ENCODE measurements around the gene ENAH.

ENAH gene

DNA sequence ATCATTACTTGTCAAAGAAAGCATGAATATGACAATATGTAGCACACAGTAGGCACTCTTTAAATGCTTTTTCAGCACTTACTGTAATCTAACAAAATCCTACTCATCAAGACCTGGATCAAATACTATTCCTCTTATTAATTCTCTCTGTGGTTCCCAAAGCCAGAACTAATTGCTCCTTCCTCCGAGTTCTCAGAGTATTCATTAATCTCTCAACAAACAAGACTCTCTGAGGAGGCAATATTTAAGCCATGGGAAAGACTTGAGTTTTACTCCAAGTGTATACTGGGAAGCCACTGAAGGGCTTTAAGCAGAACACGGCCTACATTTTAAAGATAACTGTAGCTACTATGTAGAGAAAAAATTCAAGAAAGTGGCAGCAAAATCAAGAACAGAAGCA, 79.7 kb downstream of the ENAH start:
- H3K27me3 ChIP-seq (ENCODE audit: insufficient read depth, low read length, poor library complexity, severe bottlenecking) = no peaks in the 10 kb centered on the region
- H4K20me1 ChIP-seq (ENCODE audit: insufficient read depth, low read length, poor library complexity, severe bottlenecking) = no peaks in the 10 kb centered on the region
- no peaks in the 10 kb centered on the region for H3K36me3 ChIP-seq (ENCODE audit: insufficient read depth, low read length)
- no peak overlapping the region for H2AFZ ChIP-seq (ENCODE audit: low read length)
- no peak overlapping the region for H3K9ac ChIP-seq (ENCODE audit: low read depth, low read length, poor library complexity, severe bottlenecking)
- H3K4me2 ChIP-seq (ENCODE audit: low read depth, low read length, poor library complexity, severe bottlenecking) = no peak overlapping the region
- TF ChIP-seq, protein P1, sequence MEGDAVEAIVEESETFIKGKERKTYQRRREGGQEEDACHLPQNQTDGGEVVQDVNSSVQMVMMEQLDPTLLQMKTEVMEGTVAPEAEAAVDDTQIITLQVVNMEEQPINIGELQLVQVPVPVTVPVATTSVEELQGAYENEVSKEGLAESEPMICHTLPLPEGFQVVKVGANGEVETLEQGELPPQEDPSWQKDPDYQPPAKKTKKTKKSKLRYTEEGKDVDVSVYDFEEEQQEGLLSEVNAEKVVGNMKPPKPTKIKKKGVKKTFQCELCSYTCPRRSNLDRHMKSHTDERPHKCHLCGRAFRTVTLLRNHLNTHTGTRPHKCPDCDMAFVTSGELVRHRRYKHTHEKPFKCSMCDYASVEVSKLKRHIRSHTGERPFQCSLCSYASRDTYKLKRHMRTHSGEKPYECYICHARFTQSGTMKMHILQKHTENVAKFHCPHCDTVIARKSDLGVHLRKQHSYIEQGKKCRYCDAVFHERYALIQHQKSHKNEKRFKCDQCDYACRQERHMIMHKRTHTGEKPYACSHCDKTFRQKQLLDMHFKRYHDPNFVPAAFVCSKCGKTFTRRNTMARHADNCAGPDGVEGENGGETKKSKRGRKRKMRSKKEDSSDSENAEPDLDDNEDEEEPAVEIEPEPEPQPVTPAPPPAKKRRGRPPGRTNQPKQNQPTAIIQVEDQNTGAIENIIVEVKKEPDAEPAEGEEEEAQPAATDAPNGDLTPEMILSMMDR (conservative IDR thresholded peaks at IDR 0.05; ENCODE audit: low read length) = no peak
- no peaks in the 10 kb centered on the region for H3F3A ChIP-seq (ENCODE audit: low read depth)
- no peaks in the 10 kb centered on the region for H3K9me2 ChIP-seq (replicated peaks; ENCODE audit: low read depth, low read length)
- no peaks in the 10 kb centered on the region for H3K79me2 ChIP-seq (ENCODE audit: insufficient read depth, low read length)
- H3K4me3 ChIP-seq (ENCODE audit: low read length, poor library complexity, severe bottlenecking) = no peak overlapping the region
- no peaks in the 10 kb centered on the region for H3K4me1 ChIP-seq (ENCODE audit: insufficient read depth, low read length, poor library complexity, severe bottlenecking)
- no peaks in the 10 kb centered on the region for H3K9me3 ChIP-seq (ENCODE audit: insufficient read depth, low read depth, low read length)

DNA sequence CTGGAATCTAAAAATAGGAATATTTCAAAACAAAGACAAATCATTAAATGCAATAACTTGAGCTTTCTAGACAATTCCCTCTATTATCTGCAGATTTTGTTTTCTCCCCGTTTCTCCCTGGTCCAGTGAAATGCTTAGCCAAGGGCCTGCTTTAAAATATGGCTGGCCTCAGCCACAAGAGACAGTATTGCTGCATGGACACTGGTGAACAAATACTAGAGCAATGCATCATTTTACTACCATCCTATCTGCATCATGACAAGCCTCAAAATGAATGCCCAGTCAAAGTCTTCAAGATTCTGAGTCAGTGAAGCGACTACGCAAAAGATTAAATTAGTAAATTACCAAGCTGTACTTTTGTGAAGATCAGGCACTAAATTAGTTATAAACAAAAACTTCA, 80.5 kb downstream of the ENAH start:
- H3K27me3 ChIP-seq (ENCODE audit: insufficient read depth, low read length, poor library complexity, severe bottlenecking) = no peaks in the 10 kb centered on the region
- no peaks in the 10 kb centered on the region for H3K9me3 ChIP-seq (ENCODE audit: insufficient read depth, low read depth, low read length)
- no peaks in the 10 kb centered on the region for H3K36me3 ChIP-seq (ENCODE audit: insufficient read depth, low read length)
- H2AFZ ChIP-seq (ENCODE audit: low read length) = no peak overlapping the region
- H3K9me2 ChIP-seq (replicated peaks; ENCODE audit: low read depth, low read length) = no peaks in the 10 kb centered on the region
- H4K20me1 ChIP-seq (ENCODE audit: insufficient read depth, low read length, poor library complexity, severe bottlenecking) = no peaks in the 10 kb centered on the region
- no peak overlapping the region for H3K9ac ChIP-seq (ENCODE audit: low read depth, low read length, poor library complexity, severe bottlenecking)
- no peaks in the 10 kb centered on the region for H3K79me2 ChIP-seq (ENCODE audit: insufficient read depth, low read length)
- H3F3A ChIP-seq (ENCODE audit: low read depth) = no peaks in the 10 kb centered on the region
- H3K4me3 ChIP-seq (ENCODE audit: low read length, poor library complexity, severe bottlenecking) = no peak overlapping the region
- no peak overlapping the region for H3K4me2 ChIP-seq (ENCODE audit: low read depth, low read length, poor library complexity, severe bottlenecking)
- TF ChIP-seq, protein P1 (conservative IDR thresholded peaks at IDR 0.05; ENCODE audit: low read length) = no peak
- TF ChIP-seq EZH2phosphoT487 (IDR thresholded peaks at IDR 0.05; ENCODE audit: borderline replicate concordance) = no peak
- H3K4me1 ChIP-seq (ENCODE audit: insufficient read depth, low read length, poor library complexity, severe bottlenecking) = no peaks in the 10 kb centered on the region

DNA sequence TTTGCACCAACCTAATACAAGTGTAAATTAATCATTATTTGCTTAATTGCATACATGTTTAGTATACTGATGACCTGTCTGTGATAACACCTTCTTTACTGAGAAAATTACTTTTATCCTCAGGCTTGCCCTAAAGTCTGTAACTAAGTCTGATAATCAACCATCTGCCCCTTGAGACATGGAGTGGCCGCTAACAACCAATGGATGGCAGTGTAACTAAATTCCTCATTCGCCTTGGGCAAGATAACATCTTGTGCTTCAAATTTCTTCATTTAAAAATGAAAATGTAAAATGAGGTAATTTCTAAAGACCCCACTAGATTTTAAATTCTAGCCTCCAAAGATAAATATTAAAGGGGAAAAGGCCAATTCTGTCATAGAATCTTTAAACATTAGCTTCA, 85.1 kb downstream of the ENAH start:
- Histone ChIP-seq H3K4me2 (ENCODE audit: low read depth, low read length, poor library complexity, severe bottlenecking) (no peak overlapping the region), H3K4me1 (ENCODE audit: insufficient read depth, low read length, poor library complexity, severe bottlenecking) (no peaks in the 10 kb centered on the region), H3K79me2 (ENCODE audit: insufficient read depth, low read length) (no peaks in the 10 kb centered on the region), H3K4me3 (ENCODE audit: low read length, poor library complexity, severe bottlenecking) (no peak overlapping the region), H3K9ac (ENCODE audit: low read depth, low read length, poor library complexity, severe bottlenecking) (no peak overlapping the region), H4K20me1 (ENCODE audit: insufficient read depth, low read length, poor library complexity, severe bottlenecking) (no peaks in the 10 kb centered on the region), H3F3A (ENCODE audit: low read depth) (no peaks in the 10 kb centered on the region), H3K36me3 (ENCODE audit: insufficient read depth, low read length) (peaks cover 8% of the 10 kb centered on the region; the same call in 1 of the 2 replicates), H2AFZ (ENCODE audit: low read length) (no peak overlapping the region), H3K9me2 (replicated peaks; ENCODE audit: low read depth, low read length) (no peaks in the 10 kb centered on the region), H3K9me3 (ENCODE audit: insufficient read depth, low read depth, low read length) (no peaks in the 10 kb centered on the region), H3K27me3 (ENCODE audit: insufficient read depth, low read length, poor library complexity, severe bottlenecking) (no peaks in the 10 kb centered on the region)
- TF ChIP-seq, protein P1 (conservative IDR thresholded peaks at IDR 0.05; ENCODE audit: low read length) = peak; percentile 58
- TF ChIP-seq EZH2phosphoT487 (IDR thresholded peaks at IDR 0.05; ENCODE audit: borderline replicate concordance) = no peak
